Esophagus muscularis mucosa (tissue), 3 donors: ENCODE data around the gene DUSP14.
A peak's percentile ranks its signal among the peaks of the same experiment; 100 is the strongest.

Experiments
- CTCF ChIP-seq, 3 experiments: fragments of 200-600 bp in 2 of 3; fragments of 450-650 bp in 1 of 3; sonication (generic) in 2 of 3; IDR thresholded peaks; one replicate each; pipeline ENCODE4 v1.5.1; 2017 to 2019; ENCODE audit warnings: antibody characterized with exemption in 3 of 3, mild to moderate bottlenecking in 2 of 3, moderate library complexity in 1 of 3
- EP300 ChIP-seq: sonication (generic); formaldehyde crosslinking; IDR thresholded peaks from one replicate; pipeline ENCODE4 v1.6.1; 2017; ENCODE audit warnings: antibody characterized with exemption

DNA sequence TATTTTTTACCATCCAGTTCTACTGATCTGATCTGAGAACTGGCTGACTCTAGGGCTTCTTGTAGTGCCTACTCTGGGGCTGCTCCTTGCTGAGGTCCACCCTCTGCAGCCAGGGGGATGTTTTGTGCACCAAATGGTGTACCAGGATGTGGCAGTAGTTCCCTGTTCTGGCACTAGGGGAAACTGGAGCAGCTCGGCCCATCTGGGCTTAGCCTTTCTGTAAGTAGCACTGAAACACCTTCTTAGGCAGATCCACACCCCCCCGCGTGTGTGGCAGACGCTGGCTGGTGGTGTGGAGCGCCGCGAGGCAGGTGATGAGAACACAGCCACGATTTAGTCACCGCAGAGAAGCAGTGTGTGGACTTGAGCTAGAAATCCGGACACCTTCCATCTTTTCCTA is 17.0 kb downstream of the DUSP14 start:
- peak; percentile 50 to 73 (median 60) for TF ChIP-seq CTCF (IDR thresholded peaks at IDR 0.05)
- no peak for TF ChIP-seq EP300
